ENCODE measurements around the gene RAD21L1. TPM values are rescaled to one million over a fixed set of nuclear protein-coding genes. Genes with fewer than 3 reads are reported as not detected.

RAD21L1 gene
- polyA plus RNA-seq, 2 donors: not detected

DNA sequence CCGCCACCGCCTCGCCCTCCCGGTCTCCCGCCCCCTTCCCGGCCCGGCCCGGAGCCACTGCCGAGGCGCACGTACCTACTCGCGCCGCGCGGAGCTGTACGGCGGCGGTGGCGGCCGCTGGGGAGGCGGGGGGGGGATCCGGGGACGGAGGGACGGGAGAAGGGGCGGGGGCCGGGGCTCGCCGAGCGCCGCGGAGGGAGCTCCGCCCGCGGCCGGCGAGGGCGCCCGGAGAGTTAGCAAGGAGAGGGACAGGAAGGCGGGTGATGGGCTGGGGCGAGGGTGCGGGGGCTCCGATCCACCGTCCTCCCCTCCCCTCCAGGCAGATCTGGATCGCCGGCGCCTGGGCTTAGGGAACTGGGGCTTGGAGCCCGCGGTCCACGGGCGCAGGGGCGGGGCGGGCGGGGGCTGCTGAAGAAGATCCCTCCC is 40.5 kb upstream of the RAD21L1 start:
- no peaks in the 10 kb centered on the region for H3K27me3 ChIP-seq (ENCODE audit: control insufficient read depth in 1 of 2, insufficient read depth in 2 of 2, low read length in 2 of 2)
- WGBS, 2 donors: 0 to 1% methylated on average over 14 to 52 of the region's 54 CpGs

DNA sequence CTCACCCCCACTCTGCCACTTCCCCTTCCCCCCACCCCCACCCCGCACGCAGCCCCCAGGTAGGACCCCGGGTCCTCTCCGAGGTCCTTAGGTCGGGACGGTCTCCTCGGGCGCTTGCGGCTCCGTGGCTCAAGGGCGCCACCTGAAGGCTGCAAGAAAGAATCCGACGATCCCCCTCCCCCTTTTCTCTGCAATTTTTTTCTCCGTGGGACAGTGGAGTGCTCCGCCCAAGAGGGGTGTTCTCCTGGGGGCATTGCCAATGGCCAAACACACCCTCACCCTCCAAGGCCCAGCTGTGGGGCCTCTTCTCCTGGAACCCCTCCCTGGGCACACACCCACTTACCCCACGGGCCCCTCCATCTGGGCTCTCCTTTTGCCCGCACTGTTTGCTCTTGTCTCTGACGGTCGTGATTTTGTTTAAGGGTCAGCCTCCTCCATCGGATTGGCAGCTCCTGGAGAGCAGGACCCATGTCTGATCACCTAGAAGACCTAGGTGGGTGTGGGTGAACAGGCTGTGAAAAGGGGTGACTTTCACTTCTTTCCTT is 40.0 kb upstream of the RAD21L1 start:
- Histone ChIP-seq H3K4me3 (ENCODE audit: low read depth in 1 of 2, low read length in 2 of 2) (peak overlapping the region in 1 of 2 donors; percentile 55), H3K27me3 (ENCODE audit: control insufficient read depth in 1 of 2, insufficient read depth in 2 of 2, low read length in 2 of 2) (no peaks in the 10 kb centered on the region), H3K27ac (ENCODE audit: low read depth in 2 of 2, low read length in 1 of 2) (no peak overlapping the region), H3K4me1 (ENCODE audit: control insufficient read depth in 2 of 2, insufficient read depth in 2 of 2, low read length in 1 of 2) (peaks cover 3 to 5% of the 10 kb centered on the region in 2 donors), H3K36me3 (ENCODE audit: control insufficient read depth in 2 of 2, insufficient read depth in 2 of 2, low read length in 1 of 2) (peaks cover 0 to 1% of the 10 kb centered on the region in 2 donors), H3K9me3 (ENCODE audit: control insufficient read depth in 2 of 2, insufficient read depth in 1 of 2, low read depth in 1 of 2, low read length in 1 of 2) (peaks cover 0 to 3% of the 10 kb centered on the region in 2 donors)
- WGBS, 2 donors: 8 to 9% methylated on average over 19 to 20 of the region's 20 CpGs

More for the DNA sequence above, 40.5 kb upstream of the RAD21L1 start:
- Histone ChIP-seq H3K4me1 (ENCODE audit: control insufficient read depth in 2 of 2, insufficient read depth in 2 of 2, low read length in 1 of 2) (peaks cover 3 to 5% of the 10 kb centered on the region in 2 donors), H3K4me3 (ENCODE audit: low read depth in 1 of 2, low read length in 2 of 2) (peak overlapping the region; percentile 44 to 55), H3K36me3 (ENCODE audit: control insufficient read depth in 2 of 2, insufficient read depth in 2 of 2, low read length in 1 of 2) (peaks cover 0 to 2% of the 10 kb centered on the region in 2 donors), H3K9me3 (ENCODE audit: control insufficient read depth in 2 of 2, insufficient read depth in 1 of 2, low read depth in 1 of 2, low read length in 1 of 2) (peaks cover 0 to 3% of the 10 kb centered on the region in 2 donors), H3K27ac (ENCODE audit: low read depth in 2 of 2, low read length in 1 of 2) (no peak overlapping the region)

GRCh38 chr20:1186367-1186991 is 39.4 kb upstream of the RAD21L1 start:
- peaks cover 3 to 5% of the 10 kb centered on the region in 2 donors for H3K4me1 ChIP-seq (ENCODE audit: control insufficient read depth in 2 of 2, insufficient read depth in 2 of 2, low read length in 1 of 2)
- H3K27me3 ChIP-seq (ENCODE audit: control insufficient read depth in 1 of 2, insufficient read depth in 2 of 2, low read length in 2 of 2): no peaks in the 10 kb centered on the region
- no peak overlapping the region for H3K27ac ChIP-seq (ENCODE audit: low read depth in 2 of 2, low read length in 1 of 2)
- H3K9me3 ChIP-seq (ENCODE audit: control insufficient read depth in 2 of 2, insufficient read depth in 1 of 2, low read depth in 1 of 2, low read length in 1 of 2): peaks cover 0 to 3% of the 10 kb centered on the region in 2 donors
- no peak overlapping the region for H3K4me3 ChIP-seq (ENCODE audit: low read depth in 1 of 2, low read length in 2 of 2)
- no peaks in the 10 kb centered on the region for H3K36me3 ChIP-seq (ENCODE audit: control insufficient read depth in 2 of 2, insufficient read depth in 2 of 2, low read length in 1 of 2)
- 74 to 78% methylated on average over 13 of the region's 13 CpGs for WGBS, 2 donors

DNA sequence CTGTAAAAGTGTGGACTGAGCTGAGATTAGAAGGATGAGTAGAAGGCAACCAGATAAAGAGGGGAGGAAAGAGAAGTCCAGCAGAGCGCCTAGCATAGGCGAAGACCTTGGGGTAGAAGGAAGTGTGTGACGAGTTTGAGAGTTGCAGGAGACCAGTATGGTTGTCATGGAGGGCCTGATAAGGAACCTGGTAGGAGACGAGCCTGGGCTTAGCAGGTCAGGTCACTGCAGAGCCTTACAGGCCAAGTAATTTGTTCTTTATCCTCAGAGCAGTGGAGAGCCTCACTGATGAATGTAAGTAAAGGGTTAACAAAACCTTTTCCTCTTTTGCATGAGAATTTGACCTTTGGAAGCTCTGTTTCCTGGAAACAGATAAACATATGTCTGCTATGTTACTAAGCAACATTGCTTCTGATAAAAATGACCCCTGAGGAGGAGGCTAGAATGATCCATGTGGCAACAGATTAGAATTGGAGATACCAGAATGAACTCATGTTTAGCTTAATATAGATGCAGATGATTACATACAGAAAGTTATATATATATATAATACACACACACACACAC is 38.2 kb upstream of the RAD21L1 start:
- Histone ChIP-seq H3K4me3 (ENCODE audit: low read depth in 1 of 2, low read length in 2 of 2) (no peak overlapping the region), H3K4me1 (ENCODE audit: control insufficient read depth in 2 of 2, insufficient read depth in 2 of 2, low read length in 1 of 2) (peaks cover 3 to 5% of the 10 kb centered on the region in 2 donors), H3K27ac (ENCODE audit: low read depth in 2 of 2, low read length in 1 of 2) (no peak overlapping the region), H3K27me3 (ENCODE audit: control insufficient read depth in 1 of 2, insufficient read depth in 2 of 2, low read length in 2 of 2) (no peaks in the 10 kb centered on the region), H3K36me3 (ENCODE audit: control insufficient read depth in 2 of 2, insufficient read depth in 2 of 2, low read length in 1 of 2) (no peaks in the 10 kb centered on the region), H3K9me3 (ENCODE audit: control insufficient read depth in 2 of 2, insufficient read depth in 1 of 2, low read depth in 1 of 2, low read length in 1 of 2) (peaks cover 0 to 3% of the 10 kb centered on the region in 2 donors)
- WGBS, 2 donors: 67 to 72% methylated on average over 4 of the region's 4 CpGs

DNA sequence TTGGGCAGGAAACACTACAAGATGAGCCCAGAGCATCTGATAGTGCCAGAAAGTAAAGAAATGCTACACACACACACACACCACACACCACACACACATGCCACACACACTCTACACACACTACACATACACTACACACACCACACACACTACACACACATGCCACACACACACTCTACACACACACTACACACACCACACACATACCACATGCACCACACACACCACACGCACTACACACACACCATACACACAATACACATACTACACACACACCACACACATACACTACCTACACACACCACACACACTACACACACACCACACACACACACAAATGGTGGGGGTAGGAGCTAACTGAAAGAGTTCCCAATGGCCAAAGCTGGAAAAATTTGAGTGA is 37.5 kb upstream of the RAD21L1 start:
- Histone ChIP-seq H3K27ac (ENCODE audit: low read depth in 2 of 2, low read length in 1 of 2) (no peak overlapping the region), H3K27me3 (ENCODE audit: control insufficient read depth in 1 of 2, insufficient read depth in 2 of 2, low read length in 2 of 2) (no peaks in the 10 kb centered on the region), H3K4me3 (ENCODE audit: low read depth in 1 of 2, low read length in 2 of 2) (no peak overlapping the region), H3K36me3 (ENCODE audit: control insufficient read depth in 2 of 2, insufficient read depth in 2 of 2, low read length in 1 of 2) (no peaks in the 10 kb centered on the region), H3K4me1 (ENCODE audit: control insufficient read depth in 2 of 2, insufficient read depth in 2 of 2, low read length in 1 of 2) (peaks cover 3 to 5% of the 10 kb centered on the region in 2 donors), H3K9me3 (ENCODE audit: control insufficient read depth in 2 of 2, insufficient read depth in 1 of 2, low read depth in 1 of 2, low read length in 1 of 2) (peaks cover 0 to 3% of the 10 kb centered on the region in 2 donors)
- 95% methylated on average over 1 of the region's 1 CpG for whole genome bisulfite sequencing, 2 donors

GRCh38 chr20:1189827-1190226 is 36.0 kb upstream of the RAD21L1 start:
- H3K27ac ChIP-seq (ENCODE audit: low read depth in 2 of 2, low read length in 1 of 2): no peak overlapping the region
- WGBS, 2 donors: 54 to 66% methylated on average over 1 of the region's 1 CpG
- no peaks in the 10 kb centered on the region for H3K36me3 ChIP-seq (ENCODE audit: control insufficient read depth in 2 of 2, insufficient read depth in 2 of 2, low read length in 1 of 2)
- H3K4me1 ChIP-seq (ENCODE audit: control insufficient read depth in 2 of 2, insufficient read depth in 2 of 2, low read length in 1 of 2): no peaks in the 10 kb centered on the region
- H3K27me3 ChIP-seq (ENCODE audit: control insufficient read depth in 1 of 2, insufficient read depth in 2 of 2, low read length in 2 of 2): no peaks in the 10 kb centered on the region
- peaks cover 0 to 3% of the 10 kb centered on the region in 2 donors for H3K9me3 ChIP-seq (ENCODE audit: control insufficient read depth in 2 of 2, insufficient read depth in 1 of 2, low read depth in 1 of 2, low read length in 1 of 2)
- no peak overlapping the region for H3K4me3 ChIP-seq (ENCODE audit: low read depth in 1 of 2, low read length in 2 of 2)

- Histone ChIP-seq H3K4me3 (ENCODE audit: low read depth in 1 of 2, low read length in 2 of 2) (no peak overlapping the region), H3K27me3 (ENCODE audit: control insufficient read depth in 1 of 2, insufficient read depth in 2 of 2, low read length in 2 of 2) (no peaks in the 10 kb centered on the region), H3K36me3 (ENCODE audit: control insufficient read depth in 2 of 2, insufficient read depth in 2 of 2, low read length in 1 of 2) (no peaks in the 10 kb centered on the region), H3K4me1 (ENCODE audit: control insufficient read depth in 2 of 2, insufficient read depth in 2 of 2, low read length in 1 of 2) (no peaks in the 10 kb centered on the region), H3K9me3 (ENCODE audit: control insufficient read depth in 2 of 2, insufficient read depth in 1 of 2, low read depth in 1 of 2, low read length in 1 of 2) (peaks cover 0 to 3% of the 10 kb centered on the region in 2 donors), H3K27ac (ENCODE audit: low read depth in 2 of 2, low read length in 1 of 2) (no peak overlapping the region)
- 73 to 87% methylated on average over 3 of the region's 3 CpGs for whole genome bisulfite sequencing, 2 donors
These were observed 35.0 kb upstream of the RAD21L1 start for GRCh38 chr20:1190847-1191246.

- WGBS, 2 donors: 81 to 82% methylated on average over 3 of the region's 3 CpGs
- Histone ChIP-seq H3K4me3 (ENCODE audit: low read depth in 1 of 2, low read length in 2 of 2) (no peak overlapping the region), H3K27ac (ENCODE audit: low read depth in 2 of 2, low read length in 1 of 2) (no peak overlapping the region), H3K4me1 (ENCODE audit: control insufficient read depth in 2 of 2, insufficient read depth in 2 of 2, low read length in 1 of 2) (no peaks in the 10 kb centered on the region), H3K27me3 (ENCODE audit: control insufficient read depth in 1 of 2, insufficient read depth in 2 of 2, low read length in 2 of 2) (no peaks in the 10 kb centered on the region), H3K36me3 (ENCODE audit: control insufficient read depth in 2 of 2, insufficient read depth in 2 of 2, low read length in 1 of 2) (no peaks in the 10 kb centered on the region), H3K9me3 (ENCODE audit: control insufficient read depth in 2 of 2, insufficient read depth in 1 of 2, low read depth in 1 of 2, low read length in 1 of 2) (peaks cover 0 to 3% of the 10 kb centered on the region in 2 donors)
These were observed 34.5 kb upstream of the RAD21L1 start for GRCh38 chr20:1191299-1191698.

DNA sequence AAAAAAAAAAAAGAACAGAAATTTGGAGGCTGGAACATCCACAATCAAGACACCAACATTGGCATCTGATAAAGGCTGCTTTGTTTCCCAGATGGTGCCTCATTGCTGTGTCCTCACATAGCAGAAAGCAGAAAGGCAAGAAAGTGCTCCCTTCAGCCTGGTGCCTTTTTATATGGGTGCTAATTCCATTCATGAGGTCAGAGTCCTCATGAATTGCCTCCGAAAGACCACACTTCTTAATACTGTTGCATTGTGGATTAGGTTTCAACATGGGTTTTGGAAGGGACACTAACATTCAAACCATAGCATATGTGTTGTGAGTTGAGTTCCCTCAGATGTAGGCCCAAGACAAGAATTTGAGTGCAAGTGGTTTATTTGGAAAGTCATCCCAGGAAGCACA is 30.6 kb upstream of the RAD21L1 start:
- Histone ChIP-seq H3K4me1 (ENCODE audit: control insufficient read depth in 2 of 2, insufficient read depth in 2 of 2, low read length in 1 of 2) (no peaks in the 10 kb centered on the region), H3K27me3 (ENCODE audit: control insufficient read depth in 1 of 2, insufficient read depth in 2 of 2, low read length in 2 of 2) (no peaks in the 10 kb centered on the region), H3K36me3 (ENCODE audit: control insufficient read depth in 2 of 2, insufficient read depth in 2 of 2, low read length in 1 of 2) (no peaks in the 10 kb centered on the region), H3K27ac (ENCODE audit: low read depth in 2 of 2, low read length in 1 of 2) (no peak overlapping the region), H3K4me3 (ENCODE audit: low read depth in 1 of 2, low read length in 2 of 2) (no peak overlapping the region), H3K9me3 (ENCODE audit: control insufficient read depth in 2 of 2, insufficient read depth in 1 of 2, low read depth in 1 of 2, low read length in 1 of 2) (no peaks in the 10 kb centered on the region)
- WGBS, 2 donors: 89 to 95% methylated on average over 1 of the region's 1 CpG
